ENCODE results near the gene UBE2E2.

Gene UBE2E2

DNA sequence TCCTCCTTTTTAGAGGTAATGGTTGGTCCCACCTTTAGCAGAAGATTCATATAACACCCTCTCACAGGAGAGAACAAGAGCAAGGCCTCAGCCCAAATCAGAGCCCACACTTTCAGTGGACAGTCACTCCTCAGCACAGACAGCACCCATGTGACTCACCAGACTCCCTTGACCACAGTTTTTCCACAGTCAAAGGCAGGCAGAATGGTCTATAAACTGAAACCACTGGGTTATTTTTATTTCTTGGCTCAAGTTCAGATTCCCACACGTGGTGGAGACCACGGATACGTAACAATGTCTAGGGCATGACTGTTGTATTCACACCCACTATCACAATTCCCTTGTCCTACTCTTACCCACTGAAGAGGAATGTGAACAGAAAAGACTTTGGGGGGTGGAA, 364.8 kb downstream of the UBE2E2 start:
- no peak overlapping the region for H3K4me3 ChIP-seq (ENCODE audit: low read depth, low read length)

DNA sequence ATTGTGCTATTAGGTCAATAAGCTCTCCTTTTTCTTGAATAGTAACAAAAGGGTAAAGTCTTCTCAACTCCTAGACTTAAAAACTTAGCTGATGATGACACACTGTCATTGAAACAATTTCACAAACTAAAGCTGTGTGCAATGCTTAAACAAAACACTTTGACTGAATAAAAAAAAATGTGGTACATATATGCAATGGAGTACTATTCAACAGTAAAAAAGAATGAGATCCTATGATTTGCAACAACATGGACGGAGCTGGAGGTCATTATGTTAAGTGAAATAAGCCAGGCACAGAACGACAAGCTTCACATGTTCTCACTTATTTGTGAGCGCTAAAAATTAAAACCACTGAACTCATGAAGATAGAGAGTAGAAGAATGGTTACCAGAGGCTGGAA, 370.7 kb downstream of the UBE2E2 start:
- H3K4me3 ChIP-seq (ENCODE audit: low read depth, low read length) = no peak overlapping the region

DNA sequence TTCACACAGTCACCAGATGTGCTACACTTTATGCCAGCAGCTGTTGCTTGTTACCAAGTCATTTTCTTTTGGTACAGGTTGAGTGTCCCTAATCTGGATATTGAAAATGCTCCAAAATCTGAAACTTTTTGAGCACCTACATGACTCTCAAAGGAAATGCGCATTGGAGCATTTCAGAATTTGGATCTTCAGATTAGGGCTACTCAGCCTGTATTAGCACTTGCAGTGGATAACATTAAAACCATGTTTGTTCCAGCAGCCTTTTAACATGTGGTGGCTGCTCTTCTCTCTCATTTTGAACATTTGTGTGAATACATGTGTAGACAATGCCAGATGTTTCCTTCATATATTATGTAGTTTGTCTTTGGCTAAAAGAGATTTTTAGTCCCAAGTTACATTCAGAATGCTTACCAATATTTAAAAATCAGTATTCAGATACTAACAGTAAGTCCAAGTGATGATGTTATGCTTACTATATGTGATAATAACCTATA, 371.7 kb downstream of the UBE2E2 start:
- no peak overlapping the region for H3K4me3 ChIP-seq (ENCODE audit: low read depth, low read length)

- H3K4me3 ChIP-seq (ENCODE audit: low read depth, low read length) = no peak overlapping the region
Measured at GRCh38 chr3:23575697-23576096, 372.6 kb downstream of the UBE2E2 start.

- H3K4me3 ChIP-seq (ENCODE audit: low read depth, low read length) = no peak overlapping the region
Measured at GRCh38 chr3:23576379-23576959, 373.3 kb downstream of the UBE2E2 start.

- no peak overlapping the region for H3K4me3 ChIP-seq (ENCODE audit: low read depth, low read length)
Measured at GRCh38 chr3:23580096-23580713, 377.1 kb downstream of the UBE2E2 start.

DNA sequence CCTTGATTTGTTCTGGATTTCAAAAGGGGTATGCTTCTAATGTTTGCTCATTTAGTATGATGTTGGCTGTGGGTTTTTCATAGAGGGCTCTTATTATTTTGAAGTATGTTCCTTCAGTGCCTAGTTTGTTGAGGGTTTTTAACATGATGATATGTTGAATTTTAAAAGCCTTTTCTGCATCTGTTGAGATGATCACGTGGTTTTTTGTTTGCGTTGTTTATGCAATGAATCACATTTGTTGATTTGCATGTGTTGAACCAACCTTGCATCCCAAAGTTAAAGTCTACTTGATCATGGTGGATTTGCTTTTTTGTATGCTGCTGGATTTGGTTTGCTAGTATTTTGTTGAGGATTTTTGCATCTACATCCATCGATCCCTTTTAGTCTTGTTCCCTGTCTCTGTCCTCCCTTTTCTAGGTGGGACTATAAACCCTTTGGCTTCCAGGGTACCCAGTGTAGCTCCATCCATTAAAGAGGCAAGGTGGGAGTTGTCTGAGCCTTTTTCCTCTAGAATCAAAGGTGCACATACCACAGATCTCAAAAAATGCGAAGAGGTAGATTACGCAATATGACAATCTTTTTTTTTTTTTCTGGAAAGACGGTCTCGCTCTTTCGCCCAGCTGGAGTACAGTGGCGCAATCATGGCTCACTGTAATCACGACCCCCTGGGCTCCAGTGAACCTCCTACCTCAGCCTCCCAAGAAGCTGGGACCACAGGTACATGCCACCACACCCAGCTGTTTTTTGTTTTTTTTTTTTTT, 381.0 kb downstream of the UBE2E2 start:
- no peak overlapping the region for H3K4me3 ChIP-seq (ENCODE audit: low read depth, low read length)

GRCh38 chr3:23587513-23587912, 384.4 kb downstream of the UBE2E2 start:
- H3K4me3 ChIP-seq (ENCODE audit: low read depth, low read length) = no peak overlapping the region

- no peak overlapping the region for H3K4me3 ChIP-seq (ENCODE audit: low read depth, low read length)
Measured at GRCh38 chr3:23588547-23588946, 385.4 kb downstream of the UBE2E2 start.

- no peak overlapping the region for H3K4me3 ChIP-seq (ENCODE audit: low read depth, low read length)
Measured at GRCh38 chr3:23589602-23590001, 386.5 kb downstream of the UBE2E2 start.

DNA sequence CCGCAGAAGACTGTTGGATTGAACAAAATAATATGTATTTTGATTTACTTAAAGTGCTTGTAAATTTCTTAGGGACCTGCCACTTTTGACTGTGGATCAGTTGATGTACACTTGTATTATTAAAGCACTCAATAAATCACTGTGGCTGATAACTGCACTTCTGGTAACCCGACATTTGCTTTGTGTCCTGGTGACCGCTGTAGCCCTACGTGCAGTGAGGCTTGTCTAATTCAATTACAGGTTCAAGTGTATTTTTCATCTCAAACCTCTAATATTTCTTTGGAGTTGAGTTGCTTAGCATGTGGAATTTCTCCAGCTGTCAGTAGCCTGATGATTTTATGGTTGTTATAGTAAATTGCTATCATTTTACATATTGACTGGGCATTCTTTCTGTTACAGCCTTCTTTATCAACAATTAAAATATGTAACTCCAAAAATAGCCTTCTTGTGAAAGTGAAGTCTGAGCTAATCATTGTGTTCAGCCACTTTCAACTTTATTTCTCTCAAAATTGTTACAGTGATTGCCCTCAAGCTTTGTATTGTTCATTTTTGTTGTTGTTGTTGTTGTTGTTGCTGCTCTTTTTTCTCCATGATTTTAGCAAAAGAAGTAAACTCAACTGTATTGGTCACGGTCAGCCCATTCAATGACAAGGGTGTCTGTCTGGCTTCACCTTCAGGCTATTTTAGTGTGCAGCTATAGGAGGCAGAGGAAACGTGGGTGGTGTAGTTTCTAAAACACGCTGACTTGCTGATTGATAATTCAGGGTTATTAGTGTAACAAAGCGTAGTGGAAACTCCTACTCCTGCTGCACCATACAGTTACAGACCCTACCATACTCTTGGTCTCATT, 387.5 kb downstream of the UBE2E2 start:
- no peak overlapping the region for H3K4me3 ChIP-seq (ENCODE audit: low read depth, low read length)

GRCh38 chr3:23591374-23591773, 388.2 kb downstream of the UBE2E2 start:
- no peak overlapping the region for H3K4me3 ChIP-seq (ENCODE audit: low read depth, low read length)

- H3K4me3 ChIP-seq (ENCODE audit: low read depth, low read length) = no peak overlapping the region
Measured at GRCh38 chr3:23592961-23593931, 390.1 kb downstream of the UBE2E2 start.

DNA sequence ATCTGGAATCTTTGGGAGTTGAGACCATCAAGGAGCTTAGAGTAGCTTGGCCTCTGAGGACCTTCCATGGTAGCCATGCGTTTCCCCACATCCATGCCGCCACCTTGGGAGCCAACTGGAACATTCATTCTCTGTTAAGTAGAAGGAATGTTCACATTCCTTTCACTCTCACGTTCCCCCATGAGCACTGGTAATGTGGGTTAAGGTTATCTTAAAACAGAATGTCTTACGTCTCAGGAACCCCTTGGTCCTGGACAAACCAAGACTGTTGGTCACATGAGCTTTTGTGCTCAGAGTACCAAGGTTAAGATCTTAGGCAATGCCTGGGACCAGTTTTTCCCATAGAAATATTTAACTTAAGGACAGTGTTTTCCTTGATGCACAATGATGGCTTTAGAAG, 390.9 kb downstream of the UBE2E2 start:
- H3K4me3 ChIP-seq (ENCODE audit: low read depth, low read length) = no peak overlapping the region

- H3K4me3 ChIP-seq (ENCODE audit: low read depth, low read length) = no peak overlapping the region
Measured at GRCh38 chr3:23594894-23595670, 392.0 kb downstream of the UBE2E2 start.

DNA sequence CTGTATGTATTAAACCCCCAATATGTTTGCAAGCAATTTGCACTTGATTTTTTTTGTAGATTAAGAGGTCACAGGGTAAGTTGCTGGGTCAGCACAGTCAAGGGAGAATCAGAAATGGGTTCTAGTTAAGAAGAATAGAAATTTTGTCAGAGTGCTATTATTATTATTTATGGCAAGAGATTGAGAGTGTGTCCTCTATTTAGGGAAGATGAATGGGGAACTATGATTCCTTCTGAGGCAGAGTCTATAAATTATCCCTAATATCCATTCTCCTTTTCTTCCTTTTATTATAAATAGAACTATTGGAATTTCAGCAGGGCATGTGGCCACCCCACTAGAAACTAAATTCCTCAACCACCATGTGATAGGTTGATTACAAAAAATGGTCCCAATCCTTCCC, 392.7 kb downstream of the UBE2E2 start:
- no peak overlapping the region for H3K4me3 ChIP-seq (ENCODE audit: low read depth, low read length)

- no peak overlapping the region for H3K4me3 ChIP-seq (ENCODE audit: low read depth, low read length)
Measured at GRCh38 chr3:23600167-23600871, 397.2 kb downstream of the UBE2E2 start.

GRCh38 chr3:23601091-23601822, 398.1 kb downstream of the UBE2E2 start:
- H3K4me3 ChIP-seq (ENCODE audit: low read depth, low read length) = no peak overlapping the region
